Peyer's patch (tissue), 4 donors: ENCODE data around the gene SBF1. TPM values are rescaled to one million over a fixed set of nuclear protein-coding genes. Genes with fewer than 3 reads are reported as not detected.

Experiments
- DNase-seq, 3 donors: peaks; one replicate each; pipeline ENCODE4 v3.0.0-alpha.2; 2017 to 2019
- H3K27ac ChIP-seq, 4 donors: fragments of 200-600 bp; sonication (generic); one replicate each; pipeline ENCODE4 v1.5.1; 2016 to 2019
- H3K27me3 ChIP-seq, 2 donors: fragments of 200-600 bp; sonication (generic); one replicate each; pipeline ENCODE4 v1.5.1; 2019
- H3K36me3 ChIP-seq, 3 donors: fragments of 200-600 bp; sonication (generic); one replicate each; pipeline ENCODE4 v1.5.1; 2016 to 2019
- H3K4me1 ChIP-seq, 4 donors: fragments of 200-600 bp; sonication (generic); one replicate each; pipeline ENCODE4 v1.5.1; 2016 to 2019
- H3K4me3 ChIP-seq, 4 donors: fragments of 200-600 bp; sonication (generic); 1 replicate in 3 of 4; 2 replicates in 1 of 4; pipeline ENCODE4 v1.5.1; 2016 to 2019; ENCODE audit warnings: mild to moderate bottlenecking in 1 of 4
- H3K9me3 ChIP-seq, 4 donors: fragments of 200-600 bp; sonication (generic); one replicate each; pipeline ENCODE4 v1.5.1; 2016 to 2019; ENCODE audit warnings: mild to moderate bottlenecking in 1 of 4
- POLR2A ChIP-seq, 2 donors: fragments of 450-650 bp; IDR thresholded peaks; one replicate each; pipeline ENCODE4 v1.5.1; 2017; ENCODE audit warnings: antibody characterized with exemption in 2 of 2, mild to moderate bottlenecking in 2 of 2, moderate library complexity in 2 of 2
- total RNA-seq, 4 donors: library from RNA; depleted of rRNA; stranded (reverse); fragments of >200 nt; gene quantifications; one replicate each; pipeline ENCODE4 v1.1.0, GENCODE V29; 2016
- TF ChIP-seq, protein P1 (sequence below), 6 experiments: fragments of 450-650 bp in 4 of 6; fragments of 200-600 bp in 2 of 6; sonication (generic) in 1 of 6; IDR thresholded peaks; one replicate each; pipeline ENCODE4 v1.5.1; 2017 to 2019; ENCODE audit warnings: antibody characterized with exemption in 6 of 6, mild to moderate bottlenecking in 3 of 6, moderate library complexity in 1 of 6

SBF1 gene
- total RNA-seq, 4 donors from 2014 or later: 72.0 to 133 (median 121) TPM

GRCh38 chr22:50446708-50447575 lies 27.9 kb downstream of the SBF1 start:
- Histone ChIP-seq H3K27me3 (no peaks in the 10 kb centered on the region), H3K36me3 (peaks cover 0 to 57% (median 0%) of the 10 kb centered on the region in 3 donors), H3K4me3 (no peak overlapping the region), H3K27ac (no peak overlapping the region), H3K9me3 (no peaks in the 10 kb centered on the region), H3K4me1 (peaks cover 0 to 21% (median 8%) of the 10 kb centered on the region in 4 donors)
- no peak for TF ChIP-seq POLR2A (IDR thresholded peaks at IDR 0.05)
- TF ChIP-seq, protein P1, sequence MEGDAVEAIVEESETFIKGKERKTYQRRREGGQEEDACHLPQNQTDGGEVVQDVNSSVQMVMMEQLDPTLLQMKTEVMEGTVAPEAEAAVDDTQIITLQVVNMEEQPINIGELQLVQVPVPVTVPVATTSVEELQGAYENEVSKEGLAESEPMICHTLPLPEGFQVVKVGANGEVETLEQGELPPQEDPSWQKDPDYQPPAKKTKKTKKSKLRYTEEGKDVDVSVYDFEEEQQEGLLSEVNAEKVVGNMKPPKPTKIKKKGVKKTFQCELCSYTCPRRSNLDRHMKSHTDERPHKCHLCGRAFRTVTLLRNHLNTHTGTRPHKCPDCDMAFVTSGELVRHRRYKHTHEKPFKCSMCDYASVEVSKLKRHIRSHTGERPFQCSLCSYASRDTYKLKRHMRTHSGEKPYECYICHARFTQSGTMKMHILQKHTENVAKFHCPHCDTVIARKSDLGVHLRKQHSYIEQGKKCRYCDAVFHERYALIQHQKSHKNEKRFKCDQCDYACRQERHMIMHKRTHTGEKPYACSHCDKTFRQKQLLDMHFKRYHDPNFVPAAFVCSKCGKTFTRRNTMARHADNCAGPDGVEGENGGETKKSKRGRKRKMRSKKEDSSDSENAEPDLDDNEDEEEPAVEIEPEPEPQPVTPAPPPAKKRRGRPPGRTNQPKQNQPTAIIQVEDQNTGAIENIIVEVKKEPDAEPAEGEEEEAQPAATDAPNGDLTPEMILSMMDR (IDR thresholded peaks at IDR 0.05): no peak
- no peak for DNase-seq

- Histone ChIP-seq H3K36me3 (peaks cover 0 to 64% (median 0%) of the 10 kb centered on the region in 3 donors), H3K4me3 (no peak overlapping the region), H3K27me3 (no peaks in the 10 kb centered on the region), H3K9me3 (no peaks in the 10 kb centered on the region), H3K27ac (peak overlapping the region in 2 of 4 donors; percentile 38 to 60), H3K4me1 (peaks cover 0 to 21% (median 8%) of the 10 kb centered on the region in 4 donors)
- DNase-seq: no peak
- no peak for TF ChIP-seq POLR2A (IDR thresholded peaks at IDR 0.05)
- TF ChIP-seq, protein P1 (IDR thresholded peaks at IDR 0.05): no peak
Observed at GRCh38 chr22:50445880-50446707, 28.7 kb downstream of the SBF1 start.

DNA sequence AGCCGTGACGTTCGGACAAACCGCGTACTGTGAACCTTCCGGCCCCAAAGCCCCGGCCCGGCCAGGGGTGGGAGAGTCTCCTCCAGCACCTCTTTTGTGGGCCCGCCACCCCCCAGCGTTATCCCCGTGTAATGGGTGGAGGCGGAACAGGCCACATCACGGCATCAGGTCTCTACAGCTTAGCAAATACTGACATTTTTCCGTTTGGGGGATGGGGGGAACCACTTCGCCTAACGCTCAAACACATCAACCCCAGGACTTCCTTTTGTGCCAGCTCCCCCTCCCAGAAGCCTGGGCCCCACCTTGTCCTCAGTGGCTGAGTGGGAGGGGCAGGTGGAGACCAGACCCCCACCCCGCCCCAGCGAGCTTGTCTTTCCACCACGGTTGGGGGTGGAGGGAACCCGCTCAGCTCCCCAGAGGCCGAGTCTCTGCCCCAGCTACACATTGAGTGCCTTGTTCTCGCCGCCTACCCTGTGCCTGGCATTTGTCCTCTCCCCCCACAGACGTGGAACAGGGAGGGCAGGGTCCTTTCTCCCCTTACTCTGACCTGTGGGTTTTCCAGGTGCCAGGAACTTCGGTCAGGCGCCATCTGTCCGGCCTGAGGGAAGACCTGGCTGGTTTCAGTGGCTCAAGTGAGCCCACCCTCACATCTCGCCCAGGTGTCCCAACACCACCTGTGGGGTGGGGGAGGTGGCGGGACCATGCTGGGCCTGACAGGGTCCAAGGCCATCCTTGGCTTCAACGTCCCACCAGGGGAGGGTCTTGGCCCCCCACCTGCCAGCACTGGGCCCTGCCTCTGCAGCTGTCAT lies 29.6 kb downstream of the SBF1 start:
- TF ChIP-seq POLR2A (IDR thresholded peaks at IDR 0.05): no peak
- TF ChIP-seq, protein P1 (IDR thresholded peaks at IDR 0.05): no peak
- no peaks in the 10 kb centered on the region for H3K27me3 ChIP-seq
- H3K27ac ChIP-seq: peak overlapping the region in 3 of 4 donors; percentile 38 to 60 (median 44)
- H3K36me3 ChIP-seq: peaks cover 0 to 72% (median 0%) of the 10 kb centered on the region in 3 donors
- DNase-seq: peak in 1 of 3 donors; percentile 42
- H3K4me1 ChIP-seq: peaks cover 0 to 21% (median 8%) of the 10 kb centered on the region in 4 donors
- no peaks in the 10 kb centered on the region for H3K9me3 ChIP-seq
- H3K4me3 ChIP-seq: no peak overlapping the region

DNA sequence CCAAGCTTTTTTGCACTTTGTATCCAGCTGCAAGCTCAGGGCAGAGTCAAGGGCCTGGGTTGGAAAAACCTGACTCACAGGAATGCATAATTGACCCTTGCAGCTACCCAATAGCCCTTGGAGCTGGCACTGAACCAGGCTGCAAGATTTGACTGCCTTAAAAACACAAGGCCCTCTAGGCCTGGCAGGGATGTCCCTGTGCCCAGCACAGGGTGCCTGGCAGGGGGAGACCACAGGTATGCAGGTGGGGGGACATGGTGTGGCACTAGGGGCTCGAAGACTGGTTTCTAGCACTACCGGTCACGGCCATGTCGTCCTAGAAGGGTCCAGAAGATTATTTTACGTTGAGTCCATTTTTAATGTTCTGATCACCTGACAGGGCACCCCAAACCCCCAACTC lies 30.2 kb downstream of the SBF1 start:
- DNase-seq: peak in 2 of 3 donors; percentile 68 to 74
- Histone ChIP-seq H3K36me3 (peaks cover 0 to 72% (median 0%) of the 10 kb centered on the region in 3 donors), H3K4me3 (no peak overlapping the region), H3K27me3 (no peaks in the 10 kb centered on the region), H3K27ac (peak overlapping the region in 3 of 4 donors; percentile 38 to 60 (median 44)), H3K9me3 (no peaks in the 10 kb centered on the region), H3K4me1 (peaks cover 0 to 21% (median 7%) of the 10 kb centered on the region in 4 donors)
- TF ChIP-seq, protein P1 (IDR thresholded peaks at IDR 0.05): no peak
- no peak for TF ChIP-seq POLR2A (IDR thresholded peaks at IDR 0.05)
